ENCODE measurements around the gene CD209.

GRCh38 chr19:7718668-7719067 is 28.7 kb downstream of the CD209 start:
- TF ChIP-seq CTCF (IDR thresholded peaks at IDR 0.05) (no peak), POLR2A (IDR thresholded peaks at IDR 0.05) (no peak)
